GM23248 (cell line): ENCODE data around the gene ADGRV1. TPM values are rescaled to one million over a fixed set of nuclear protein-coding genes. Genes with fewer than 3 reads are reported as not detected.
A peak's percentile ranks its signal among the peaks of the same experiment; 100 is the strongest.

Source experiments
- DNase-seq: peaks from one replicate; pipeline ENCODE4 v3.0.0-alpha.2; 2015
- H2AFZ ChIP-seq: fragments of 200-600 bp; sonication (generic); 2 replicates; pipeline ENCODE4 v1.6.1; 2016; ENCODE audit warnings: antibody characterized with exemption
- H3F3A ChIP-seq: fragments of 200-600 bp; sonication (generic); 2 replicates; pipeline ENCODE4 v1.6.1; 2016; ENCODE audit warnings: mild to moderate bottlenecking, antibody characterized with exemption, mixed run types; ENCODE audit not compliant: insufficient read depth
- H3K27ac ChIP-seq: fragments of 200-600 bp; sonication (generic); 2 replicates; pipeline ENCODE4 v1.5.1; 2016; ENCODE audit warnings: mild to moderate bottlenecking
- H3K27me3 ChIP-seq: fragments of 200-600 bp; sonication (generic); replicated peaks from 2 replicates; pipeline ENCODE4 v1.6.1; 2016; ENCODE audit warnings: mild to moderate bottlenecking; ENCODE audit not compliant: insufficient read depth
- H3K36me3 ChIP-seq: fragments of 200-600 bp; sonication (generic); 2 replicates; pipeline ENCODE4 v1.6.1; 2016; ENCODE audit warnings: low read depth, mild to moderate bottlenecking
- H3K4me1 ChIP-seq: fragments of 200-600 bp; sonication (generic); 2 replicates; pipeline ENCODE4 v1.6.1; 2016; ENCODE audit warnings: mild to moderate bottlenecking; ENCODE audit not compliant: insufficient read depth
- H3K4me2 ChIP-seq: fragments of 200-600 bp; sonication (generic); one replicate; pipeline ENCODE4 v1.6.1; 2016; ENCODE audit warnings: mild to moderate bottlenecking; ENCODE audit not compliant: unreplicated experiment
- H3K4me3 ChIP-seq: fragments of 200-600 bp; sonication (generic); 2 replicates; pipeline ENCODE4 v1.5.1; 2016; ENCODE audit warnings: mild to moderate bottlenecking
- H3K79me2 ChIP-seq: fragments of 200-600 bp; sonication (generic); 2 replicates; pipeline ENCODE4 v1.6.1; 2016; ENCODE audit warnings: mild to moderate bottlenecking; ENCODE audit not compliant: insufficient read depth
- H3K9ac ChIP-seq: fragments of 200-600 bp; sonication (generic); 2 replicates; pipeline ENCODE4 v1.6.1; 2016; ENCODE audit warnings: mild to moderate bottlenecking
- H3K9me2 ChIP-seq: fragments of 200-600 bp; sonication (generic); 2 replicates; pipeline ENCODE4 v1.6.1; 2016; ENCODE audit warnings: mixed run types, mild to moderate bottlenecking, moderate library complexity; ENCODE audit not compliant: insufficient read depth
- H3K9me3 ChIP-seq: fragments of 200-600 bp; sonication (generic); one replicate; pipeline ENCODE4 v1.6.1; 2017; ENCODE audit warnings: low read depth
- H4K20me1 ChIP-seq: fragments of 200-600 bp; sonication (generic); 2 replicates; pipeline ENCODE4 v1.6.0; 2016; ENCODE audit not compliant: insufficient read depth
- EZH2 ChIP-seq: fragments of 200-600 bp; sonication (generic); IDR thresholded peaks from 2 replicates; pipeline ENCODE4 v1.6.1; 2018; ENCODE audit warnings: antibody characterized with exemption, mild to moderate bottlenecking; ENCODE audit not compliant: insufficient read depth, poor library complexity, severe bottlenecking
- EZH2phosphoT487 ChIP-seq: fragments of 200-600 bp; sonication (generic); IDR thresholded peaks from 2 replicates; pipeline ENCODE4 v1.6.1; 2018; ENCODE audit warnings: antibody characterized with exemption, moderate library complexity, mild to moderate bottlenecking, low read depth; ENCODE audit not compliant: insufficient read depth
- WGBS, 2 experiments: methylation state at CpG; one replicate each; pipeline ENCODE4 v1.1.6; 2015 to 2017; ENCODE audit warnings: low lambda C conversion rate in 2 of 2, low coverage in 1 of 2; ENCODE audit errors: missing lambda C conversion rate in 2 of 2; 5-methylcytosine and 5-hydroxymethylcytosine counted together
- in situ Hi-C: fragments of 300-500 bp; cut with MboI; formaldehyde crosslinking; loops from 2 replicates; pipeline ENCODE4 v1.15.0; 2020
- polyA plus RNA-seq: library from polyadenylated mRNA; unstranded; fragments of >200 nt; fragmentation: Nextera tagmentation; extraction: Ambion mirVana; gene quantifications from 2 replicates; pipeline ENCODE4 v1.2.1, GENCODE V29; 2016
- total RNA-seq: library from RNA; depleted of rRNA; stranded (reverse); fragments of >200 nt; shearing (Covaris generic); gene quantifications from 2 replicates; pipeline ENCODE4 v1.2.3, GENCODE V29; 2014

The ADGRV1 gene
- total and polyA plus RNA-seq, 2 experiments from 2014 or later = not detected

- no peak overlapping the region for H3K27ac ChIP-seq
- no peaks in the 10 kb centered on the region for H3K79me2 ChIP-seq
- no peak for TF ChIP-seq EZH2phosphoT487
- no peak for TF ChIP-seq EZH2
- H3K36me3 ChIP-seq = no peaks in the 10 kb centered on the region
- H3K4me1 ChIP-seq = no peaks in the 10 kb centered on the region
- no peaks in the 10 kb centered on the region for H3K9me3 ChIP-seq
- no peak overlapping the region for H3K4me3 ChIP-seq
- 82 to 92% methylated on average over 1 of the region's 1 CpG for WGBS, 2 experiments
- H3F3A ChIP-seq = no peaks in the 10 kb centered on the region
- no peak overlapping the region for H3K9ac ChIP-seq
- H3K27me3 ChIP-seq = peaks cover 45% of the 10 kb centered on the region
- no peak overlapping the region for H3K4me2 ChIP-seq
- H3K9me2 ChIP-seq = no peaks in the 10 kb centered on the region
- no peak overlapping the region for H2AFZ ChIP-seq
- H4K20me1 ChIP-seq = no peaks in the 10 kb centered on the region
- no peak for DNase-seq
- in situ Hi-C loops = no loop called here
Measured at GRCh38 chr5:91016322-91016721, 457.7 kb downstream of the ADGRV1 start.

- WGBS, 2 experiments = 16 to 24% methylated on average over 4 of the region's 4 CpGs
- Histone ChIP-seq H4K20me1 (no peaks in the 10 kb centered on the region), H3K4me1 (no peaks in the 10 kb centered on the region), H3F3A (no peaks in the 10 kb centered on the region), H3K36me3 (no peaks in the 10 kb centered on the region), H3K27me3 (peaks cover 45% of the 10 kb centered on the region), H3K9ac (no peak overlapping the region), H3K9me2 (no peaks in the 10 kb centered on the region), H3K79me2 (no peaks in the 10 kb centered on the region), H3K4me2 (no peak overlapping the region), H3K9me3 (no peaks in the 10 kb centered on the region), H3K4me3 (no peak overlapping the region), H3K27ac (no peak overlapping the region), H2AFZ (no peak overlapping the region)
- TF ChIP-seq EZH2 (no peak), EZH2phosphoT487 (no peak)
- DNase-seq = peak; percentile 39
- in situ Hi-C loops = no loop called here
Measured at GRCh38 chr5:91016954-91017700, 458.5 kb downstream of the ADGRV1 start.

- H3K79me2 ChIP-seq = no peaks in the 10 kb centered on the region
- no peaks in the 10 kb centered on the region for H3K4me1 ChIP-seq
- H3F3A ChIP-seq = no peaks in the 10 kb centered on the region
- no peak overlapping the region for H3K9ac ChIP-seq
- H3K27ac ChIP-seq = no peak overlapping the region
- no peak for DNase-seq
- H4K20me1 ChIP-seq = no peaks in the 10 kb centered on the region
- H3K4me2 ChIP-seq = no peak overlapping the region
- H3K4me3 ChIP-seq = no peak overlapping the region
- no peak for TF ChIP-seq EZH2
- no peak for TF ChIP-seq EZH2phosphoT487
- in situ Hi-C loops = no loop called here
- WGBS, 2 experiments = 20 to 35% methylated on average over 1 of the region's 1 CpG
- H2AFZ ChIP-seq = no peak overlapping the region
- no peaks in the 10 kb centered on the region for H3K36me3 ChIP-seq
- H3K9me3 ChIP-seq = no peaks in the 10 kb centered on the region
- H3K27me3 ChIP-seq = peaks cover 45% of the 10 kb centered on the region
- no peaks in the 10 kb centered on the region for H3K9me2 ChIP-seq
Measured at GRCh38 chr5:91018200-91018599, 459.6 kb downstream of the ADGRV1 start.

GRCh38 chr5:91018712-91019371 is 460.2 kb downstream of the ADGRV1 start:
- DNase-seq = no peak
- Histone ChIP-seq H3K27ac (no peak overlapping the region), H3K4me3 (no peak overlapping the region), H3K79me2 (no peaks in the 10 kb centered on the region), H3K4me2 (no peak overlapping the region), H3F3A (no peaks in the 10 kb centered on the region), H3K36me3 (no peaks in the 10 kb centered on the region), H3K27me3 (peaks cover 45% of the 10 kb centered on the region), H2AFZ (no peak overlapping the region), H3K9ac (no peak overlapping the region), H4K20me1 (no peaks in the 10 kb centered on the region), H3K9me3 (no peaks in the 10 kb centered on the region), H3K4me1 (no peaks in the 10 kb centered on the region), H3K9me2 (no peaks in the 10 kb centered on the region)
- WGBS, 2 experiments = 64 to 68% methylated on average over 4 of the region's 4 CpGs
- TF ChIP-seq EZH2 = no peak
- no peak for TF ChIP-seq EZH2phosphoT487
- in situ Hi-C loops = no loop called here
